H9 (cell line): ENCODE data around the gene AMOTL1. TPM values are rescaled to one million over a fixed set of nuclear protein-coding genes. Genes with fewer than 3 reads are reported as not detected.

Experiments
- DNase-seq: peaks from one replicate; pipeline ENCODE4 v3.0.0-alpha.2; 2017
- H2AFZ ChIP-seq: one replicate; pipeline ENCODE4 v1.6.1; 2013; ENCODE audit warnings: mild to moderate bottlenecking, low read length, control low read depth, moderate library complexity
- H2AK5ac ChIP-seq: 2 replicates; pipeline ENCODE4 v1.6.1; 2013; ENCODE audit warnings: low read length, control low read depth, mixed read lengths; ENCODE audit not compliant: insufficient read length
- H2BK120ac ChIP-seq: one replicate; pipeline ENCODE4 v1.6.1; 2013; ENCODE audit warnings: low read depth, mild to moderate bottlenecking, low read length, control low read depth, inconsistent platforms; ENCODE audit not compliant: poor library complexity, severe bottlenecking
- H2BK12ac ChIP-seq: 2 replicates; pipeline ENCODE4 v1.6.1; 2013; ENCODE audit warnings: low read length, control low read depth, mixed read lengths, low read depth; ENCODE audit not compliant: insufficient read length
- H2BK15ac ChIP-seq: 2 replicates; pipeline ENCODE4 v1.6.1; 2013; ENCODE audit warnings: low read depth, low read length, control low read depth
- H2BK20ac ChIP-seq: one replicate; pipeline ENCODE4 v1.6.1; 2013; ENCODE audit warnings: low read depth, mild to moderate bottlenecking, low read length, control low read depth, inconsistent platforms; ENCODE audit not compliant: poor library complexity, severe bottlenecking
- H2BK5ac ChIP-seq: 2 replicates; pipeline ENCODE4 v1.6.1; 2013; ENCODE audit warnings: low read length, control low read depth, mixed read lengths; ENCODE audit not compliant: insufficient read length
- H3K14ac ChIP-seq: 2 replicates; pipeline ENCODE4 v1.6.1; 2013; ENCODE audit warnings: low read length, control low read depth; ENCODE audit not compliant: insufficient read depth
- H3K18ac ChIP-seq: 2 replicates; pipeline ENCODE4 v1.6.1; 2013; ENCODE audit warnings: low read depth, mild to moderate bottlenecking, mixed read lengths, low read length, control low read depth; ENCODE audit not compliant: insufficient read length
- H3K23ac ChIP-seq: 2 replicates; pipeline ENCODE4 v1.6.1; 2013; ENCODE audit warnings: low read length, control low read depth, mixed read lengths, low read depth; ENCODE audit not compliant: insufficient read length
- H3K23me2 ChIP-seq: 2 replicates; pipeline ENCODE4 v1.6.1; 2013; ENCODE audit warnings: low read depth, mild to moderate bottlenecking, mixed read lengths, low read length, control low read depth; ENCODE audit not compliant: insufficient read length, poor library complexity, severe bottlenecking
- H3K27ac ChIP-seq: 2 replicates; pipeline ENCODE4 v1.5.1; 2013; ENCODE audit warnings: low read length, control low read depth, mixed read lengths, low read depth; ENCODE audit not compliant: insufficient read length
- H3K27me3 ChIP-seq: 2 replicates; pipeline ENCODE4 v1.6.1; 2013; ENCODE audit warnings: low read length, control low read depth, inconsistent platforms; ENCODE audit not compliant: insufficient read depth
- H3K4ac ChIP-seq: 2 replicates; pipeline ENCODE4 v1.6.1; 2013; ENCODE audit warnings: low read depth, mild to moderate bottlenecking, control low read depth, inconsistent platforms, low read length, moderate library complexity
- H3K4me1 ChIP-seq: 2 replicates; pipeline ENCODE4 v1.6.1; 2013; ENCODE audit warnings: low read length, control low read depth, inconsistent platforms; ENCODE audit not compliant: insufficient read depth
- H3K4me2 ChIP-seq: 2 replicates; pipeline ENCODE4 v1.6.1; 2013; ENCODE audit warnings: low read length, control low read depth, mixed read lengths; ENCODE audit not compliant: insufficient read length, insufficient read depth
- H3K56ac ChIP-seq: 2 replicates; pipeline ENCODE4 v1.6.1; 2013; ENCODE audit warnings: low read depth, mild to moderate bottlenecking, mixed read lengths, low read length, control low read depth; ENCODE audit not compliant: insufficient read length
- H3K79me1 ChIP-seq: 2 replicates; pipeline ENCODE4 v1.6.1; 2013; ENCODE audit warnings: low read depth, mild to moderate bottlenecking, moderate library complexity, low read length, control low read depth, inconsistent platforms; ENCODE audit not compliant: insufficient read depth, poor library complexity, severe bottlenecking
- H3K79me2 ChIP-seq: 2 replicates; pipeline ENCODE4 v1.6.1; 2013; ENCODE audit warnings: low read length, control low read depth, inconsistent platforms; ENCODE audit not compliant: insufficient read depth
- H3K9ac ChIP-seq: 2 replicates; pipeline ENCODE4 v1.6.1; 2013; ENCODE audit warnings: low read length, control low read depth, mixed read lengths; ENCODE audit not compliant: insufficient read length; ENCODE audit errors: extremely low read depth
- H3K9me3 ChIP-seq: one replicate; pipeline ENCODE4 v1.6.1; 2013; ENCODE audit warnings: low read depth, low read length, inconsistent platforms; ENCODE audit not compliant: control insufficient read depth
- H3T11ph ChIP-seq: one replicate; pipeline ENCODE4 v1.6.1; 2013; ENCODE audit warnings: mild to moderate bottlenecking, low read length, control low read depth, inconsistent platforms
- H4K20me1 ChIP-seq: one replicate; pipeline ENCODE4 v1.6.1; 2013; ENCODE audit not compliant: control insufficient read depth, insufficient read length, insufficient read depth
- H4K5ac ChIP-seq: 2 replicates; pipeline ENCODE4 v1.6.1; 2013; ENCODE audit warnings: low read depth, mild to moderate bottlenecking, mixed read lengths, low read length, control low read depth; ENCODE audit not compliant: insufficient read length
- H4K8ac ChIP-seq: replicated peaks from 2 replicates; pipeline ENCODE4 v1.6.1; 2013; ENCODE audit warnings: low read length, control low read depth, mixed read lengths, low read depth; ENCODE audit not compliant: insufficient read length
- H4K91ac ChIP-seq: 2 replicates; pipeline ENCODE4 v1.6.1; 2013; ENCODE audit warnings: low read depth, mild to moderate bottlenecking, moderate library complexity, mixed read lengths, low read length, control low read depth; ENCODE audit not compliant: insufficient read length
- H3K27ac Mint-ChIP-seq, 3 experiments: 2 replicates in 2 of 3; 3 replicates in 1 of 3; pipeline ENCODE4 v1.8.0; 2020 to 2021; ENCODE audit warnings: mixed read lengths in 3 of 3, mild to moderate bottlenecking in 1 of 3, moderate library complexity in 1 of 3
- H3K27me3 Mint-ChIP-seq: 2 replicates; pipeline ENCODE4 v1.8.0; 2021; ENCODE audit warnings: low read depth, mild to moderate bottlenecking, moderate library complexity, mixed read lengths
- H3K36me3 Mint-ChIP-seq, 3 experiments: 2 replicates in 2 of 3; 3 replicates in 1 of 3; pipeline ENCODE4 v1.8.0; 2020 to 2021; ENCODE audit warnings: low read depth in 3 of 3, mixed read lengths in 3 of 3; ENCODE audit not compliant: insufficient read depth in 1 of 3
- H3K4me1 Mint-ChIP-seq, 2 experiments: 2 replicates each; pipeline ENCODE4 v1.8.0; 2020; ENCODE audit warnings: mixed read lengths in 2 of 2
- H3K4me3 Mint-ChIP-seq, 2 experiments: 2 replicates in 1 of 2; 3 replicates in 1 of 2; pipeline ENCODE4 v1.8.0; 2020 to 2021; ENCODE audit warnings: mild to moderate bottlenecking in 2 of 2, mixed read lengths in 2 of 2, moderate library complexity in 1 of 2
- H3K9me3 Mint-ChIP-seq, 2 experiments: 2 replicates in 1 of 2; 3 replicates in 1 of 2; pipeline ENCODE4 v1.8.0; 2020; ENCODE audit warnings: mild to moderate bottlenecking in 2 of 2, mixed read lengths in 2 of 2, moderate library complexity in 1 of 2
- WGBS: extraction: QIAGEN DNeasy Blood & Tissue Kit; methylation state at CpG from one replicate; pipeline ENCODE4 v1.1.7; 2013; ENCODE audit warnings: missing lambda C conversion rate, low lambda C conversion rate, mixed read lengths; ENCODE audit not compliant: insufficient read length; ENCODE audit errors: extremely low coverage; 5-methylcytosine and 5-hydroxymethylcytosine counted together
- total RNA-seq: library from RNA; stranded (reverse); gene quantifications from 2 replicates; pipeline ENCODE4 v1.2.1, GENCODE V29; 2021
- TF ChIP-seq, protein P1 (sequence below): fragments of 200-600 bp; sonication (generic); conservative IDR thresholded peaks from 3 replicates; pipeline ENCODE4 v1.8.0; 2021; ENCODE audit warnings: antibody characterized with exemption, mild to moderate bottlenecking

Gene AMOTL1
- total RNA-seq, 1 experiment from 2014 or later: 18.5 TPM

GRCh38 chr11:94864506-94865045 lies 96.4 kb downstream of the AMOTL1 start:
- H2BK20ac ChIP-seq: no peak overlapping the region
- no peaks in the 10 kb centered on the region for H3K23me2 ChIP-seq
- H3T11ph ChIP-seq: no peak overlapping the region
- TF ChIP-seq, protein P1, sequence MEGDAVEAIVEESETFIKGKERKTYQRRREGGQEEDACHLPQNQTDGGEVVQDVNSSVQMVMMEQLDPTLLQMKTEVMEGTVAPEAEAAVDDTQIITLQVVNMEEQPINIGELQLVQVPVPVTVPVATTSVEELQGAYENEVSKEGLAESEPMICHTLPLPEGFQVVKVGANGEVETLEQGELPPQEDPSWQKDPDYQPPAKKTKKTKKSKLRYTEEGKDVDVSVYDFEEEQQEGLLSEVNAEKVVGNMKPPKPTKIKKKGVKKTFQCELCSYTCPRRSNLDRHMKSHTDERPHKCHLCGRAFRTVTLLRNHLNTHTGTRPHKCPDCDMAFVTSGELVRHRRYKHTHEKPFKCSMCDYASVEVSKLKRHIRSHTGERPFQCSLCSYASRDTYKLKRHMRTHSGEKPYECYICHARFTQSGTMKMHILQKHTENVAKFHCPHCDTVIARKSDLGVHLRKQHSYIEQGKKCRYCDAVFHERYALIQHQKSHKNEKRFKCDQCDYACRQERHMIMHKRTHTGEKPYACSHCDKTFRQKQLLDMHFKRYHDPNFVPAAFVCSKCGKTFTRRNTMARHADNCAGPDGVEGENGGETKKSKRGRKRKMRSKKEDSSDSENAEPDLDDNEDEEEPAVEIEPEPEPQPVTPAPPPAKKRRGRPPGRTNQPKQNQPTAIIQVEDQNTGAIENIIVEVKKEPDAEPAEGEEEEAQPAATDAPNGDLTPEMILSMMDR: no peak
- peaks cover 4% of the 10 kb centered on the region; the same call in 1 of the 2 replicates for H3K4me1 ChIP-seq
- H3K18ac ChIP-seq: no peak overlapping the region
- H3K79me2 ChIP-seq: no peaks in the 10 kb centered on the region
- no peak overlapping the region for H3K9ac ChIP-seq
- no peak overlapping the region for H3K4me3 Mint-ChIP-seq
- no peaks in the 10 kb centered on the region for H3K9me3 ChIP-seq
- no peak overlapping the region for H2AK5ac ChIP-seq
- H3K4ac ChIP-seq: no peak overlapping the region
- H2BK12ac ChIP-seq: no peak overlapping the region
- no peak for DNase-seq
- no peak overlapping the region for H4K8ac ChIP-seq
- no CpG with 5 or more reads among the region's 11 CpGs for WGBS
- no peak overlapping the region for H4K91ac ChIP-seq
- no peak overlapping the region for H2BK5ac ChIP-seq
- no peak overlapping the region for H3K23ac ChIP-seq
- no peak overlapping the region for H3K27ac ChIP-seq
- H3K27me3 Mint-ChIP-seq: no peaks in the 10 kb centered on the region
- no peak overlapping the region for H3K56ac ChIP-seq
- H2BK15ac ChIP-seq: no peak overlapping the region
- H3K27ac Mint-ChIP-seq: peak overlapping the region in 1 of 3 experiments; percentile 68; a peak in 1 of 7 replicates
- no peak overlapping the region for H4K5ac ChIP-seq
- H3K4me2 ChIP-seq: no peak overlapping the region
- peaks cover 22 to 29% of the 10 kb centered on the region in 2 experiments for H3K4me1 Mint-ChIP-seq
- H3K27me3 ChIP-seq: no peaks in the 10 kb centered on the region
- no peak overlapping the region for H2AFZ ChIP-seq
- H3K36me3 Mint-ChIP-seq: peaks cover 35 to 43% (median 37%) of the 10 kb centered on the region in 3 experiments
- no peaks in the 10 kb centered on the region for H4K20me1 ChIP-seq
- no peak overlapping the region for H3K14ac ChIP-seq
- H2BK120ac ChIP-seq: no peak overlapping the region
- H3K9me3 Mint-ChIP-seq: no peaks in the 10 kb centered on the region
- H3K79me1 ChIP-seq: no peaks in the 10 kb centered on the region
